Glutamatergic neuron (in vitro differentiated cells): ENCODE results near the gene SPATA12. TPM values are rescaled to one million over a fixed set of nuclear protein-coding genes. Genes with fewer than 3 reads are reported as not detected.

Experiments used
- DNase-seq: peaks from one replicate; pipeline ENCODE4 v3.0.0; 2022
- H3K27ac Mint-ChIP-seq: one replicate; pipeline ENCODE4 v1.8.0; 2020; ENCODE audit warnings: mild to moderate bottlenecking, mixed read lengths, inconsistent platforms; ENCODE audit not compliant: unreplicated experiment
- H3K27me3 Mint-ChIP-seq: one replicate; pipeline ENCODE4 v1.8.0; 2020; ENCODE audit warnings: mild to moderate bottlenecking, moderate library complexity, mixed read lengths, inconsistent platforms; ENCODE audit not compliant: unreplicated experiment
- H3K36me3 Mint-ChIP-seq: one replicate; pipeline ENCODE4 v1.8.0; 2020; ENCODE audit warnings: mild to moderate bottlenecking, mixed read lengths, inconsistent platforms; ENCODE audit not compliant: unreplicated experiment
- H3K4me1 Mint-ChIP-seq: one replicate; pipeline ENCODE4 v1.8.0; 2020; ENCODE audit warnings: mild to moderate bottlenecking, low read depth, mixed read lengths, inconsistent platforms; ENCODE audit not compliant: unreplicated experiment
- H3K4me3 Mint-ChIP-seq: one replicate; pipeline ENCODE4 v1.8.0; 2020; ENCODE audit warnings: mild to moderate bottlenecking, mixed read lengths, inconsistent platforms; ENCODE audit not compliant: unreplicated experiment
- H3K9me3 Mint-ChIP-seq: one replicate; pipeline ENCODE4 v1.8.0; 2020; ENCODE audit warnings: mild to moderate bottlenecking, moderate library complexity, mixed read lengths, inconsistent platforms; ENCODE audit not compliant: unreplicated experiment
- total RNA-seq: library from RNA; stranded (reverse); fragmentation: NEBNext Ultra II Directional; extraction: Animal tissue kit (Norgen Biotek cat#: 25700); gene quantifications from one replicate; pipeline ENCODE4 v1.2.1, GENCODE V29; 2021; ENCODE audit not compliant: unreplicated experiment
- TF ChIP-seq, protein P1 (sequence below): fragments of 200-600 bp; sonication (generic); IDR thresholded peaks from one replicate; pipeline ENCODE4 v1.5.0; 2021; ENCODE audit not compliant: partially characterized antibody, unreplicated experiment

The SPATA12 gene
- total RNA-seq, 1 donor from 2014 or later, result not detected

- Mint-ChIP-seq H3K27ac (no peak overlapping the region), H3K27me3 (peaks cover 2% of the 10 kb centered on the region), H3K4me3 (no peak overlapping the region), H3K9me3 (no peaks in the 10 kb centered on the region), H3K36me3 (no peaks in the 10 kb centered on the region), H3K4me1 (peaks cover 5% of the 10 kb centered on the region)
- no peak for DNase-seq
- TF ChIP-seq, protein P1, sequence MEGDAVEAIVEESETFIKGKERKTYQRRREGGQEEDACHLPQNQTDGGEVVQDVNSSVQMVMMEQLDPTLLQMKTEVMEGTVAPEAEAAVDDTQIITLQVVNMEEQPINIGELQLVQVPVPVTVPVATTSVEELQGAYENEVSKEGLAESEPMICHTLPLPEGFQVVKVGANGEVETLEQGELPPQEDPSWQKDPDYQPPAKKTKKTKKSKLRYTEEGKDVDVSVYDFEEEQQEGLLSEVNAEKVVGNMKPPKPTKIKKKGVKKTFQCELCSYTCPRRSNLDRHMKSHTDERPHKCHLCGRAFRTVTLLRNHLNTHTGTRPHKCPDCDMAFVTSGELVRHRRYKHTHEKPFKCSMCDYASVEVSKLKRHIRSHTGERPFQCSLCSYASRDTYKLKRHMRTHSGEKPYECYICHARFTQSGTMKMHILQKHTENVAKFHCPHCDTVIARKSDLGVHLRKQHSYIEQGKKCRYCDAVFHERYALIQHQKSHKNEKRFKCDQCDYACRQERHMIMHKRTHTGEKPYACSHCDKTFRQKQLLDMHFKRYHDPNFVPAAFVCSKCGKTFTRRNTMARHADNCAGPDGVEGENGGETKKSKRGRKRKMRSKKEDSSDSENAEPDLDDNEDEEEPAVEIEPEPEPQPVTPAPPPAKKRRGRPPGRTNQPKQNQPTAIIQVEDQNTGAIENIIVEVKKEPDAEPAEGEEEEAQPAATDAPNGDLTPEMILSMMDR, result no peak
Observed at GRCh38 chr3:57065588-57065987, 5.1 kb downstream of the SPATA12 start.

DNA sequence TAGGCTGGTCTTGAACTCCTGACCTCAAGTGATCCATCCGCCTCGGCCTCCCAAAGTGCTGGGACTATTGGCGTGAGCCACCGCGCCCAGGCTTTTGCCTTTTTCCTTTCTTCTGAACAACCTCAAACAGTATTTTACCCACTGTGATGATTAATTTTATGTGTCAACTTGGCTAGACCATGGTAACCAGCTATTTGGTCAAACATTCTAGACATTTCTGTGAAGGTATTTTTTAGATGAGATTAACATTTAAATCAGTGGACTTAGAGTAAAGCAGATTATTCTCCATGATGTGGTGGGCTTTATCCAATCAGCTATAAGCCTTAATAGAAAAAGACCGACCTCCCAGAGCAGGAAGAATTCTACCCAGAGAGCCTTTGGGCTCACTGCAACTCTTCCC is 6.0 kb downstream of the SPATA12 start:
- DNase-seq, result no peak
- H3K27ac Mint-ChIP-seq, result no peak overlapping the region
- H3K27me3 Mint-ChIP-seq, result peaks cover 2% of the 10 kb centered on the region
- H3K4me3 Mint-ChIP-seq, result no peak overlapping the region
- no peaks in the 10 kb centered on the region for H3K9me3 Mint-ChIP-seq
- H3K36me3 Mint-ChIP-seq, result no peaks in the 10 kb centered on the region
- TF ChIP-seq, protein P1, result no peak
- H3K4me1 Mint-ChIP-seq, result peaks cover 5% of the 10 kb centered on the region

DNA sequence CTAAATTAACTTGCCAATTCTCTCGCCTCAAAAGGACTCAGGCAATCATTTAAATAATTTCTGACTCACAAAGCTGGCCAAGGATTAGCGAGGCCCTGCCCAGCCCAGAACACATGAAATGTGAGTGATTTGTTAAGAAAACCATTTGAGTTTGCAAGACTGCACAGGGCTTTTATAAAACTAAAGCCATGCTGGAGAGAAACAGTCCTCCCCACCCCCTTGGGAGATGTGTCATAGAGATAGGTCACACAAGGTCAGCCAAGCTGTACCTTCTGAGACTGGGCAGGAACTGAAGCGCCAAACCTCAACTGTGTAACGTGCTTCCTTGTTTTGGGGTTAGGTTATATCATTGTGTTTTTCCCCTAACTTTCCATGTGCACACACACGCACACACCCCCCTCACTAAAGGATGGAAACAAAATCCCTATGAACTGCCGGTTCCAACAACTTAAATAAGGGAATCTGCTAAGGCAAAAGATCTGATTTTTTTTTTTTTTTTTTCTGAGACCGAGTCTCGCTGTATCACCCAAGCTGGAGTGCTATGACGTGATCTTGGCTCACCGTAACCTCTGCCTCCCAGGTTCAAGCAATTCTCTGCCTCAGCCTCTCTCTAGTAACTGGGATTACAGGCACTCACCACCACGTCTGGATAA is 8.1 kb downstream of the SPATA12 start:
- no peaks in the 10 kb centered on the region for H3K36me3 Mint-ChIP-seq
- peaks cover 4% of the 10 kb centered on the region for H3K27me3 Mint-ChIP-seq
- H3K4me1 Mint-ChIP-seq, result peaks cover 5% of the 10 kb centered on the region
- no peak overlapping the region for H3K27ac Mint-ChIP-seq
- no peaks in the 10 kb centered on the region for H3K9me3 Mint-ChIP-seq
- H3K4me3 Mint-ChIP-seq, result no peak overlapping the region
- DNase-seq, result peak; percentile 20
- TF ChIP-seq, protein P1, result no peak

- Mint-ChIP-seq H3K4me1 (peaks cover 5% of the 10 kb centered on the region), H3K4me3 (no peak overlapping the region), H3K27me3 (peaks cover 4% of the 10 kb centered on the region), H3K9me3 (no peaks in the 10 kb centered on the region), H3K27ac (no peak overlapping the region), H3K36me3 (no peaks in the 10 kb centered on the region)
- DNase-seq, result no peak
- TF ChIP-seq, protein P1, result no peak
Observed at GRCh38 chr3:57069503-57069902, 9.0 kb downstream of the SPATA12 start.

DNA sequence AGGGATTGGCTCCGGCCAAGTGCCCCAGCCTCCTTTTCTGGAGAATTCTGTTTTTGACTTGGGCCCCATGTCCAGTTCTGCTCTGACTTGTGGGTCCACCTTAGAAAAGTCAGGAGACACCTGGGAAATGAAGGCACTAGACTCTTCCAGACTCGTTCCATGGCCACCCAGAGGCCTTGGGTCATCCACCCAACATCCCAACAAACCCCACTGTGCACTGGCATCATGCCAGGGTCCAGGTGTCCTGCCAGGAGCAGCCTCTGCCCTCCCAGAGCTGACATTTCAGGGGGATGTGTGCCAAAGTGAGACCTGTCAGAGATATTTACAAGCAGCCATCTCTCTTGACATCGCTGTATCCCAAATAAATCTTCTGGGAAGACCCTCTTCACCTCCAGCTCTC is 13.2 kb downstream of the SPATA12 start:
- DNase-seq, result no peak
- no peaks in the 10 kb centered on the region for H3K9me3 Mint-ChIP-seq
- peaks cover 3% of the 10 kb centered on the region for H3K4me1 Mint-ChIP-seq
- H3K36me3 Mint-ChIP-seq, result no peaks in the 10 kb centered on the region
- TF ChIP-seq, protein P1, result no peak
- no peak overlapping the region for H3K27ac Mint-ChIP-seq
- peaks cover 7% of the 10 kb centered on the region for H3K27me3 Mint-ChIP-seq
- H3K4me3 Mint-ChIP-seq, result no peak overlapping the region
